ENCODE measurements around the gene ZHX3. TPM values are rescaled to one million over a fixed set of nuclear protein-coding genes. Genes with fewer than 3 reads are reported as not detected.

ZHX3 gene
- total and polyA plus RNA-seq, 9 of the 15 experiments (the other 6 are each of a cell fraction or from before 2014, with no cell fraction given) = 0.80 to 14.6 (median 4.9) TPM

DNA sequence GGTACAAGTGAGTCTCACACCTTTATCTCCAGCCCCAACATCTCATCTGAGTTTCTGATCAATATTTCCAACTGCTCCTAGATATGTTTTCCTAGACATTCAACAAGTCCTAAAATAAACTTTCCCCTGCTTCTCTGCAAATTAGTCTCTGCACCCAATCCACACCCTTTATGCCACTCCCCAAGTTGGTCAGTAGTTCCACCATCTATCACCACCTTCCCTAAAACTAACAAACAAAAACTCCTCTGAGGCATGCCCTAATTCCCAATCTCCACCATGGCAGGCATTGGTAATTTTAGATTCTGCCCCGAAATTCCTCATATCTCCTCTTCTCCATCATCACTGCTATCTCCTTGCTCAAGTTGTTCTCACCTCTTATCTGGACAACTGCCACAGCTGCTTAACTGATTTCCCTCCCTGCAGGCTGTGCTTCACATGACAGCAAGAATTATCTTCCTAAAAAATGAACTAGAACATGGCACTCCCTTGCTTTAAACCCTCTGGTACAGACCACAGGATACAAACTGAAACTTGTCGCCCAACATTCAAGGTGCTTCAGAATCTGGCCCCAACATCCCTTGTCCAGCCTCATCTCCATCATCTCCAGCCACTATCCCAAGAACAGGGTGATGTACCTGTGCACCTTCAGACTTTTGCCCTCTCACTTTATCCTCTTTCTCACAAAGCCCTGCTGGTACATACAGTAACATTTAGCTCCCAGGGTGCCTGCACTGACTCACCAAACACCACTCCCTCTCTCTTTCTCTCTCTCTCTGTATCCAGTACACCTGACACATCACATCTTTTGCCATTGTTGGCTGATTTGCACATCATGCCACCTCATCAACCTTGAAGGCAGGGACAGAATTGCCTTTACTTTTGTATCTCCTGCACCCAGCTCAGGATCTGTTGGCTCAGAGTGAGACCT, 55.5 kb downstream of the ZHX3 start (continued):
- TF ChIP-seq, protein P1, sequence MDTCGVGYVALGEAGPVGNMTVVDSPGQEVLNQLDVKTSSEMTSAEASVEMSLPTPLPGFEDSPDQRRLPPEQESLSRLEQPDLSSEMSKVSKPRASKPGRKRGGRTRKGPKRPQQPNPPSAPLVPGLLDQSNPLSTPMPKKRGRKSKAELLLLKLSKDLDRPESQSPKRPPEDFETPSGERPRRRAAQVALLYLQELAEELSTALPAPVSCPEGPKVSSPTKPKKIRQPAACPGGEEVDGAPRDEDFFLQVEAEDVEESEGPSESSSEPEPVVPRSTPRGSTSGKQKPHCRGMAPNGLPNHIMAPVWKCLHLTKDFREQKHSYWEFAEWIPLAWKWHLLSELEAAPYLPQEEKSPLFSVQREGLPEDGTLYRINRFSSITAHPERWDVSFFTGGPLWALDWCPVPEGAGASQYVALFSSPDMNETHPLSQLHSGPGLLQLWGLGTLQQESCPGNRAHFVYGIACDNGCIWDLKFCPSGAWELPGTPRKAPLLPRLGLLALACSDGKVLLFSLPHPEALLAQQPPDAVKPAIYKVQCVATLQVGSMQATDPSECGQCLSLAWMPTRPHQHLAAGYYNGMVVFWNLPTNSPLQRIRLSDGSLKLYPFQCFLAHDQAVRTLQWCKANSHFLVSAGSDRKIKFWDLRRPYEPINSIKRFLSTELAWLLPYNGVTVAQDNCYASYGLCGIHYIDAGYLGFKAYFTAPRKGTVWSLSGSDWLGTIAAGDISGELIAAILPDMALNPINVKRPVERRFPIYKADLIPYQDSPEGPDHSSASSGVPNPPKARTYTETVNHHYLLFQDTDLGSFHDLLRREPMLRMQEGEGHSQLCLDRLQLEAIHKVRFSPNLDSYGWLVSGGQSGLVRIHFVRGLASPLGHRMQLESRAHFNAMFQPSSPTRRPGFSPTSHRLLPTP (IDR thresholded peaks at IDR 0.05; ENCODE audit: borderline replicate concordance, extremely low read depth, insufficient read length) = no peak
- TF ChIP-seq ETV5 (CRISPR knock-in tag; IDR thresholded peaks at IDR 0.05; ENCODE audit: low read depth) (no peak), ETV1 (tag; conservative IDR thresholded peaks at IDR 0.05; ENCODE audit: low read depth) (no peak), SNRNP70 (optimal IDR thresholded peaks at IDR 0.05; ENCODE audit: low read depth, low read length) (no peak), FOXK1 (CRISPR knock-in tag; IDR thresholded peaks at IDR 0.05; ENCODE audit: borderline replicate concordance) (no peak), MIER1 (IDR thresholded peaks at IDR 0.05; ENCODE audit: low read depth) (no peak), CXXC5 (CRISPR knock-in tag; IDR thresholded peaks at IDR 0.05) (peak; percentile 69), CBX2 (IDR thresholded peaks at IDR 0.05; ENCODE audit: insufficient read depth, low read length, poor library complexity, severe bottlenecking) (no peak), HLTF (IDR thresholded peaks at IDR 0.05) (no peak), TCF3 (CRISPR knock-in tag; IDR thresholded peaks at IDR 0.05) (peak; percentile 77), HDAC2 (IDR thresholded peaks at IDR 0.05) (peak; percentile 79; the same call in 1 of the 2 replicates), TRIM24 (IDR thresholded peaks at IDR 0.05) (peak; percentile 75 to 86; a peak in 3 of 4 replicates), JUN (IDR thresholded peaks at IDR 0.05; ENCODE audit: borderline replicate concordance, low read depth, low read length) (no peak), JUN (CRISPR knock-in tag; IDR thresholded peaks at IDR 0.05; ENCODE audit: borderline replicate concordance) (no peak), CEBPG (CRISPR knock-in tag; IDR thresholded peaks at IDR 0.05) (no peak), CEBPG (tag; conservative IDR thresholded peaks at IDR 0.05 in 1 of 2, IDR thresholded peaks at IDR 0.05 in 1 of 2) (no peak), RNF2 (IDR thresholded peaks at IDR 0.05) (peak; percentile 40; the same call in 1 of the 2 replicates), LARP7 (IDR thresholded peaks at IDR 0.05) (no peak), ZNF174 (CRISPR knock-in tag; IDR thresholded peaks at IDR 0.05) (no peak), NRF1 (conservative IDR thresholded peaks at IDR 0.05 in 1 of 2, IDR thresholded peaks at IDR 0.05 in 1 of 2) (no peak), TEAD2 (tag; IDR thresholded peaks at IDR 0.05) (no peak)
- TF ChIP-seq, protein P2, sequence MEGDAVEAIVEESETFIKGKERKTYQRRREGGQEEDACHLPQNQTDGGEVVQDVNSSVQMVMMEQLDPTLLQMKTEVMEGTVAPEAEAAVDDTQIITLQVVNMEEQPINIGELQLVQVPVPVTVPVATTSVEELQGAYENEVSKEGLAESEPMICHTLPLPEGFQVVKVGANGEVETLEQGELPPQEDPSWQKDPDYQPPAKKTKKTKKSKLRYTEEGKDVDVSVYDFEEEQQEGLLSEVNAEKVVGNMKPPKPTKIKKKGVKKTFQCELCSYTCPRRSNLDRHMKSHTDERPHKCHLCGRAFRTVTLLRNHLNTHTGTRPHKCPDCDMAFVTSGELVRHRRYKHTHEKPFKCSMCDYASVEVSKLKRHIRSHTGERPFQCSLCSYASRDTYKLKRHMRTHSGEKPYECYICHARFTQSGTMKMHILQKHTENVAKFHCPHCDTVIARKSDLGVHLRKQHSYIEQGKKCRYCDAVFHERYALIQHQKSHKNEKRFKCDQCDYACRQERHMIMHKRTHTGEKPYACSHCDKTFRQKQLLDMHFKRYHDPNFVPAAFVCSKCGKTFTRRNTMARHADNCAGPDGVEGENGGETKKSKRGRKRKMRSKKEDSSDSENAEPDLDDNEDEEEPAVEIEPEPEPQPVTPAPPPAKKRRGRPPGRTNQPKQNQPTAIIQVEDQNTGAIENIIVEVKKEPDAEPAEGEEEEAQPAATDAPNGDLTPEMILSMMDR (IDR thresholded peaks at IDR 0.05 in 2 of 3, conservative IDR thresholded peaks at IDR 0.05 in 1 of 3; ENCODE audit: insufficient read depth in 2 of 3, low read depth in 1 of 3, low read length in 3 of 3) = no peak
- TF ChIP-seq, protein P3, sequence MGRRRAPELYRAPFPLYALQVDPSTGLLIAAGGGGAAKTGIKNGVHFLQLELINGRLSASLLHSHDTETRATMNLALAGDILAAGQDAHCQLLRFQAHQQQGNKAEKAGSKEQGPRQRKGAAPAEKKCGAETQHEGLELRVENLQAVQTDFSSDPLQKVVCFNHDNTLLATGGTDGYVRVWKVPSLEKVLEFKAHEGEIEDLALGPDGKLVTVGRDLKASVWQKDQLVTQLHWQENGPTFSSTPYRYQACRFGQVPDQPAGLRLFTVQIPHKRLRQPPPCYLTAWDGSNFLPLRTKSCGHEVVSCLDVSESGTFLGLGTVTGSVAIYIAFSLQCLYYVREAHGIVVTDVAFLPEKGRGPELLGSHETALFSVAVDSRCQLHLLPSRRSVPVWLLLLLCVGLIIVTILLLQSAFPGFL (CRISPR knock-in tag; IDR thresholded peaks at IDR 0.05) = no peak
